H9 (cell line): ENCODE data around the gene TMEM184B. TPM values are rescaled to one million over a fixed set of nuclear protein-coding genes. Genes with fewer than 3 reads are reported as not detected.

Experiments used
- DNase-seq: peaks from one replicate; pipeline ENCODE4 v3.0.0-alpha.2; 2017
- H2AFZ ChIP-seq: one replicate; pipeline ENCODE4 v1.6.1; 2013; ENCODE audit warnings: mild to moderate bottlenecking, low read length, control low read depth, moderate library complexity
- H2AK5ac ChIP-seq: 2 replicates; pipeline ENCODE4 v1.6.1; 2013; ENCODE audit warnings: low read length, control low read depth, mixed read lengths; ENCODE audit not compliant: insufficient read length
- H2BK120ac ChIP-seq: one replicate; pipeline ENCODE4 v1.6.1; 2013; ENCODE audit warnings: low read depth, mild to moderate bottlenecking, low read length, control low read depth, inconsistent platforms; ENCODE audit not compliant: poor library complexity, severe bottlenecking
- H2BK12ac ChIP-seq: 2 replicates; pipeline ENCODE4 v1.6.1; 2013; ENCODE audit warnings: low read length, control low read depth, mixed read lengths, low read depth; ENCODE audit not compliant: insufficient read length
- H2BK15ac ChIP-seq: 2 replicates; pipeline ENCODE4 v1.6.1; 2013; ENCODE audit warnings: low read depth, low read length, control low read depth
- H2BK20ac ChIP-seq: one replicate; pipeline ENCODE4 v1.6.1; 2013; ENCODE audit warnings: low read depth, mild to moderate bottlenecking, low read length, control low read depth, inconsistent platforms; ENCODE audit not compliant: poor library complexity, severe bottlenecking
- H2BK5ac ChIP-seq: 2 replicates; pipeline ENCODE4 v1.6.1; 2013; ENCODE audit warnings: low read length, control low read depth, mixed read lengths; ENCODE audit not compliant: insufficient read length
- H3K14ac ChIP-seq: 2 replicates; pipeline ENCODE4 v1.6.1; 2013; ENCODE audit warnings: low read length, control low read depth; ENCODE audit not compliant: insufficient read depth
- H3K18ac ChIP-seq: 2 replicates; pipeline ENCODE4 v1.6.1; 2013; ENCODE audit warnings: low read depth, mild to moderate bottlenecking, mixed read lengths, low read length, control low read depth; ENCODE audit not compliant: insufficient read length
- H3K23ac ChIP-seq: 2 replicates; pipeline ENCODE4 v1.6.1; 2013; ENCODE audit warnings: low read length, control low read depth, mixed read lengths, low read depth; ENCODE audit not compliant: insufficient read length
- H3K23me2 ChIP-seq: 2 replicates; pipeline ENCODE4 v1.6.1; 2013; ENCODE audit warnings: low read depth, mild to moderate bottlenecking, mixed read lengths, low read length, control low read depth; ENCODE audit not compliant: insufficient read length, poor library complexity, severe bottlenecking
- H3K27ac ChIP-seq: 2 replicates; pipeline ENCODE4 v1.5.1; 2013; ENCODE audit warnings: low read length, control low read depth, mixed read lengths, low read depth; ENCODE audit not compliant: insufficient read length
- H3K27me3 ChIP-seq: 2 replicates; pipeline ENCODE4 v1.6.1; 2013; ENCODE audit warnings: low read length, control low read depth, inconsistent platforms; ENCODE audit not compliant: insufficient read depth
- H3K4ac ChIP-seq: 2 replicates; pipeline ENCODE4 v1.6.1; 2013; ENCODE audit warnings: low read depth, mild to moderate bottlenecking, control low read depth, inconsistent platforms, low read length, moderate library complexity
- H3K4me1 ChIP-seq: 2 replicates; pipeline ENCODE4 v1.6.1; 2013; ENCODE audit warnings: low read length, control low read depth, inconsistent platforms; ENCODE audit not compliant: insufficient read depth
- H3K4me2 ChIP-seq: 2 replicates; pipeline ENCODE4 v1.6.1; 2013; ENCODE audit warnings: low read length, control low read depth, mixed read lengths; ENCODE audit not compliant: insufficient read length, insufficient read depth
- H3K56ac ChIP-seq: 2 replicates; pipeline ENCODE4 v1.6.1; 2013; ENCODE audit warnings: low read depth, mild to moderate bottlenecking, mixed read lengths, low read length, control low read depth; ENCODE audit not compliant: insufficient read length
- H3K79me1 ChIP-seq: 2 replicates; pipeline ENCODE4 v1.6.1; 2013; ENCODE audit warnings: low read depth, mild to moderate bottlenecking, moderate library complexity, low read length, control low read depth, inconsistent platforms; ENCODE audit not compliant: insufficient read depth, poor library complexity, severe bottlenecking
- H3K79me2 ChIP-seq: 2 replicates; pipeline ENCODE4 v1.6.1; 2013; ENCODE audit warnings: low read length, control low read depth, inconsistent platforms; ENCODE audit not compliant: insufficient read depth
- H3K9ac ChIP-seq: 2 replicates; pipeline ENCODE4 v1.6.1; 2013; ENCODE audit warnings: low read length, control low read depth, mixed read lengths; ENCODE audit not compliant: insufficient read length; ENCODE audit errors: extremely low read depth
- H3K9me3 ChIP-seq: one replicate; pipeline ENCODE4 v1.6.1; 2013; ENCODE audit warnings: low read depth, low read length, inconsistent platforms; ENCODE audit not compliant: control insufficient read depth
- H3T11ph ChIP-seq: one replicate; pipeline ENCODE4 v1.6.1; 2013; ENCODE audit warnings: mild to moderate bottlenecking, low read length, control low read depth, inconsistent platforms
- H4K20me1 ChIP-seq: one replicate; pipeline ENCODE4 v1.6.1; 2013; ENCODE audit not compliant: control insufficient read depth, insufficient read length, insufficient read depth
- H4K5ac ChIP-seq: 2 replicates; pipeline ENCODE4 v1.6.1; 2013; ENCODE audit warnings: low read depth, mild to moderate bottlenecking, mixed read lengths, low read length, control low read depth; ENCODE audit not compliant: insufficient read length
- H4K8ac ChIP-seq: replicated peaks from 2 replicates; pipeline ENCODE4 v1.6.1; 2013; ENCODE audit warnings: low read length, control low read depth, mixed read lengths, low read depth; ENCODE audit not compliant: insufficient read length
- H4K91ac ChIP-seq: 2 replicates; pipeline ENCODE4 v1.6.1; 2013; ENCODE audit warnings: low read depth, mild to moderate bottlenecking, moderate library complexity, mixed read lengths, low read length, control low read depth; ENCODE audit not compliant: insufficient read length
- H3K27ac Mint-ChIP-seq, 3 experiments: 2 replicates in 2 of 3; 3 replicates in 1 of 3; pipeline ENCODE4 v1.8.0; 2020 to 2021; ENCODE audit warnings: mixed read lengths in 3 of 3, mild to moderate bottlenecking in 1 of 3, moderate library complexity in 1 of 3
- H3K27me3 Mint-ChIP-seq: 2 replicates; pipeline ENCODE4 v1.8.0; 2021; ENCODE audit warnings: low read depth, mild to moderate bottlenecking, moderate library complexity, mixed read lengths
- H3K36me3 Mint-ChIP-seq, 3 experiments: 2 replicates in 2 of 3; 3 replicates in 1 of 3; pipeline ENCODE4 v1.8.0; 2020 to 2021; ENCODE audit warnings: low read depth in 3 of 3, mixed read lengths in 3 of 3; ENCODE audit not compliant: insufficient read depth in 1 of 3
- H3K4me1 Mint-ChIP-seq, 2 experiments: 2 replicates each; pipeline ENCODE4 v1.8.0; 2020; ENCODE audit warnings: mixed read lengths in 2 of 2
- H3K4me3 Mint-ChIP-seq, 2 experiments: 2 replicates in 1 of 2; 3 replicates in 1 of 2; pipeline ENCODE4 v1.8.0; 2020 to 2021; ENCODE audit warnings: mild to moderate bottlenecking in 2 of 2, mixed read lengths in 2 of 2, moderate library complexity in 1 of 2
- H3K9me3 Mint-ChIP-seq, 2 experiments: 2 replicates in 1 of 2; 3 replicates in 1 of 2; pipeline ENCODE4 v1.8.0; 2020; ENCODE audit warnings: mild to moderate bottlenecking in 2 of 2, mixed read lengths in 2 of 2, moderate library complexity in 1 of 2
- WGBS: extraction: QIAGEN DNeasy Blood & Tissue Kit; methylation state at CpG from one replicate; pipeline ENCODE4 v1.1.7; 2013; ENCODE audit warnings: missing lambda C conversion rate, low lambda C conversion rate, mixed read lengths; ENCODE audit not compliant: insufficient read length; ENCODE audit errors: extremely low coverage; 5-methylcytosine and 5-hydroxymethylcytosine counted together
- total RNA-seq: library from RNA; stranded (reverse); gene quantifications from 2 replicates; pipeline ENCODE4 v1.2.1, GENCODE V29; 2021
- TF ChIP-seq, protein P1 (sequence below): fragments of 200-600 bp; sonication (generic); conservative IDR thresholded peaks from 3 replicates; pipeline ENCODE4 v1.8.0; 2021; ENCODE audit warnings: antibody characterized with exemption, mild to moderate bottlenecking

The TMEM184B gene
- total RNA-seq, 1 experiment from 2014 or later = 58.5 TPM

DNA sequence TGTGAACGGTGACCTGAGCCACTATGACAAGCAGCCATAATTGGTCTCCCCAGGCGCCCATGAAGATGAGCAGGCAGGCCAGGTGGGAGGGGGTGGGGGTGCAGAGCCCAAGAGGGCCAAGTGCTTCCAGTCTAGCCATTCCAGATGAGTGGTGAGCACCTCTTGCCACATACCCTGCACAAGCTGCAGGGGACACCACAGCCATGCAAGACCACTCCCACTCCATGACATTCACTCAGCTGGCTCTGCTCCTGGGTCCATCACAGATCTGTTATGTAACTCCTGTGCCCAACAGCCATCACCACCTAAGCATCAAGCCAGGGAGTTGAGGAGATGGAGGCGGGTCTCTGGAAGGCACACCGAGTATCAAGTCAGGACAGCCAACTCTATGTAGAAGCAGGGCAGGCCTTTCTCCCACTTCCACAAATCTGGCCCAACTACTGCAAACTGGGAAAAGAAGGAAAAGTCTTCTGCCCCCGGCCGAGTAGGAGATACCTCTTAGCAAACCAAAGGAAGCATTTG lies 8.4 kb downstream of the TMEM184B start:
- Histone ChIP-seq H3K4ac (no peak overlapping the region), H3K9me3 (no peaks in the 10 kb centered on the region), H2AFZ (no peak overlapping the region), H2BK120ac (no peak overlapping the region), H2BK12ac (no peak overlapping the region), H3T11ph (no peak overlapping the region), H2BK20ac (no peak overlapping the region), H4K91ac (no peak overlapping the region), H3K14ac (no peak overlapping the region), H3K79me2 (peaks cover 9% of the 10 kb centered on the region; the same call in 1 of the 2 replicates), H2BK15ac (no peak overlapping the region), H3K27me3 (no peaks in the 10 kb centered on the region), H3K9ac (no peak overlapping the region), H2AK5ac (no peak overlapping the region), H4K20me1 (peaks cover 2% of the 10 kb centered on the region), H4K8ac (no peak overlapping the region), H3K79me1 (peaks cover 5% of the 10 kb centered on the region), H3K27ac (no peak overlapping the region), H4K5ac (no peak overlapping the region), H2BK5ac (no peak overlapping the region), H3K23ac (no peak overlapping the region), H3K4me1 (no peaks in the 10 kb centered on the region), H3K18ac (no peak overlapping the region), H3K4me2 (no peak overlapping the region), H3K23me2 (no peaks in the 10 kb centered on the region), H3K56ac (no peak overlapping the region)
- Mint-ChIP-seq H3K27me3 (no peaks in the 10 kb centered on the region), H3K4me3 (no peak overlapping the region), H3K36me3 (peaks cover 3 to 19% (median 7%) of the 10 kb centered on the region in 3 experiments; a peak in 5 of 7 replicates), H3K4me1 (peaks cover 27 to 47% of the 10 kb centered on the region in 2 experiments), H3K27ac (no peak overlapping the region), H3K9me3 (no peaks in the 10 kb centered on the region)
- TF ChIP-seq, protein P1, sequence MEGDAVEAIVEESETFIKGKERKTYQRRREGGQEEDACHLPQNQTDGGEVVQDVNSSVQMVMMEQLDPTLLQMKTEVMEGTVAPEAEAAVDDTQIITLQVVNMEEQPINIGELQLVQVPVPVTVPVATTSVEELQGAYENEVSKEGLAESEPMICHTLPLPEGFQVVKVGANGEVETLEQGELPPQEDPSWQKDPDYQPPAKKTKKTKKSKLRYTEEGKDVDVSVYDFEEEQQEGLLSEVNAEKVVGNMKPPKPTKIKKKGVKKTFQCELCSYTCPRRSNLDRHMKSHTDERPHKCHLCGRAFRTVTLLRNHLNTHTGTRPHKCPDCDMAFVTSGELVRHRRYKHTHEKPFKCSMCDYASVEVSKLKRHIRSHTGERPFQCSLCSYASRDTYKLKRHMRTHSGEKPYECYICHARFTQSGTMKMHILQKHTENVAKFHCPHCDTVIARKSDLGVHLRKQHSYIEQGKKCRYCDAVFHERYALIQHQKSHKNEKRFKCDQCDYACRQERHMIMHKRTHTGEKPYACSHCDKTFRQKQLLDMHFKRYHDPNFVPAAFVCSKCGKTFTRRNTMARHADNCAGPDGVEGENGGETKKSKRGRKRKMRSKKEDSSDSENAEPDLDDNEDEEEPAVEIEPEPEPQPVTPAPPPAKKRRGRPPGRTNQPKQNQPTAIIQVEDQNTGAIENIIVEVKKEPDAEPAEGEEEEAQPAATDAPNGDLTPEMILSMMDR = no peak
- DNase-seq = no peak
- WGBS = no CpG with 5 or more reads among the region's 6 CpGs
